ENCODE data around the gene KLK5.
"Not testable (repeated sequence)": the region's sequence is repeated elsewhere in the genome, so short reads cannot be mapped to it uniquely, and the experiment has no call there.

Gene KLK5

DNA sequence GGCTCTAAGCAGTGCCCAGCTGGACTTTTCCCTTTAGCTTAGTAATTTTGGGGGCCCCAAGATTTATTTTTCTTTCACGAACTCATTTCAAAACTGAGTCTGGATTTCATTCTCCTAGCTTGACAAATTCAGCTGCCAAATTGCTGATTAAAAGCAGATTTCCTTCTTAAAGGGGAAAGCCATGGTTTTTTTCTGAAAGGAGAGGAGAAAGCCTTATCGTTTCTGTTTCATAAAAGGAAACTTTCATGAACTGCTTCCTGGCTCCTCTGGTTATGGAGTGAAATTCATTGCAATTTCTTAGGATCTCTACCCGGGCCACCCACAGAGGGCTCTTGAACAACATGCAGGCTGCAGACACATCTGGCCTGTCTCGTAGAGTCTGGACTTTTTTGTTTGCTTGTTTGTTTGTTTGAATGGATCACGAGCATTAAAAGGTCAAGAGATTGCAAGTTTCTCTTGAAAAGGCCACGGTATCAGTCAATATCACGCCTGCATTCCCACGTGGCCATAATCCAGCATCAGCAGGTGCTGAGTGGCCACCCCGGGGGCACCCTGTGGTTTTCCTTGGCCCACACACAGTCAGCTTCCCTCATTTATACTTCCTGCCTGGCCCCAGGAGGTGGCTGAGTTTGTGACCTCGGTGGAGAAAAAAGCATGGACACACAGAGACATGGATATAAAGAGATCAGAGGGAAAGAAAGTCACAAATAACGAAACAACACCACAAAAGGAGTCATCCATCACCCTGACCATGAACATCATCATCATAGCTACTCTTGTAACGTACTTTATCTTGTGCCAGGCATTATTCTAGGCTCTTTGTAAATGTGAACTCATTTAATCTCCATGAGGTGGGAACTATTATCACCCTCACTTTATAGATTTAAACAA is 31.2 kb downstream of the KLK5 start:
- DNase-seq, result no peak

DNA sequence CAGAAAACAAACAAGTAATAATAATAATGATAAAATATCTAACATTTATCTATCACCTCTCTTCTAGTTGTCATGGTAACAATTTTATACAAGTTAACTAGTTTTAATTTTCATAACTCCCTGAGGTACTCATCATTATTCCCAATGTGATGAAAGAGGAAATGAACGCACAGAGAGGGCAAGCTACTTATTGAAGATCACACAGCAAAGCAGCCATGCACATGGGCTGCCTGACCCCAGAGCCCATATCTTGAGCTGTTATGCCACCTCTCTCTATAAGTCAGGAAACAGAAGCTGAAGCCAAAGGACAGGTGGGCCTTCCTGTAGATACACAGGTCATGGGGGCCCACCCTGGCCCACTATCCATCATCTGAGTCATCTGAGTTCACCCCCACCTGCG is 36.8 kb downstream of the KLK5 start:
- DNase-seq, result no peak

DNA sequence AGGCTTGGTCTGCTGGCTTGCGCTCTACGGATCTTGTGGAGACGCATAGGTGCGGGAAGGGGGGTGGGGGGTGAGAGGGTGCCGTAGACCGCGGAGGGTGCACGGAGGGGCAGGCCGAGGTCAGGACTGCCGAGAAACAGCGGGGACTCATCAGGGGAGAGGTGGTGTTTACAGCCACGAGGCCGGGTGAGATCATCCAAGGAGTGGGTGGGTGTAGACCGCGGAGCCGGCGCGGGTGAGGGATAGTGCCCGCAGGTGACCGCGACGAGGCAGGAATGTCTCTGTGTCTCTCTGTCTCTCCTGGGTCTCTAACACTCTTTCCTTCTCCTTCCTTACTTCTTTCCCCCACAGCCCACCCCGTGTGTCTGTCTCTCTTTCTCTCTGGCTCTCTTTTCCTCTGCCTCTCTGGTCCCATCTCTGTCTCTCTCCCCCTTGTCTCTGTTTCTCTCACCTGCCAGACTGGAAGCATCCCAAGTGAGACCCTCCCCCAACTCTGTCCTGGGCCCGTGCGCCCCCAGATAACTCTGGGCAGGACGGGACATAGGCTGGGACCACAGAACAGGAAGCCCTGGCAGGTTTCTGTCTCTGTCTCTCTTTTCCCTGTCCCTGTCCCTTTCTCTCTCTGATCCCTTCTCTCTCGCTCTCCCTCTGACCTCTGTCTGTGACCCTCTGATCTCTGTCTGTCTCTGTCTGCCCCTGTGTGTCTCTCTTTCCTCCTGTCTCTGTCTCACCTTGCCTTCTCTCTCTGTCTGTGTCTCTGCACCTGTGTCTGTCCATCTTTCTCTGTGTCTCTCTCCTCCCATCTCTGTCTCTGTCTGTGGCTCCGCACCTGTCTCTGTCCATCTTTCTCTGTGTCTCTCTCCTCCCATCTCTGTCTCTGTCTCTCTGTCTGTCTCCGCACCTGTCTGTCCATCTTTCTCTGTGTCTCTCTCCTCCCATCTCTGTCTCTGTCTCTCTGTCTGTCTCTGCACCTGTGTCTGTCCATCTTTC is 39.8 kb downstream of the KLK5 start:
- DNase-seq, result no peak

DNA sequence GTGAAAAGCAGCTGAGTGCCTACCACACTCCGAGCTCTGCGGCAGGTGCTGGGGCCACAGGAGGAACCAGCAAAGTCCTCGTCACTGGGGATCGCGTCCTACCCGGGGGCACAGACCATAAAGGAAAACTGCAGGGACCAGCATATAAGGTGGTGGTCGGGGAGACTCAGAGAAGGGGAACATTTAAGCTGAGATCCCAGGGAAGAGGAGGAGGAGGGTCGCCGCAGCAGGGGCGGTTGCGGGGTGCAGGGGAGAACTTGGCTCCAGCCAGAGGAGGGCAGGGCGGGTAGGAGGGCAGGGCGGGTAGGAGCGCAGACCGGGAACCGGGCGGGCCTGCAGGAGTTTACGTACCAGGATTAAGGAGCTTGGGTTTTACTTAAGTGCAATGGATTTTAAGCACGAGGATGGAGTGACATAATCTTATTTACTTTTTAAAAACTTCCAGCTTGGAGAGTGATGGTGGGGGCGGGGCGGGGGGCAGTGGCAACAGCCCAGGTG is 40.7 kb downstream of the KLK5 start:
- DNase-seq, result no peak

DNA sequence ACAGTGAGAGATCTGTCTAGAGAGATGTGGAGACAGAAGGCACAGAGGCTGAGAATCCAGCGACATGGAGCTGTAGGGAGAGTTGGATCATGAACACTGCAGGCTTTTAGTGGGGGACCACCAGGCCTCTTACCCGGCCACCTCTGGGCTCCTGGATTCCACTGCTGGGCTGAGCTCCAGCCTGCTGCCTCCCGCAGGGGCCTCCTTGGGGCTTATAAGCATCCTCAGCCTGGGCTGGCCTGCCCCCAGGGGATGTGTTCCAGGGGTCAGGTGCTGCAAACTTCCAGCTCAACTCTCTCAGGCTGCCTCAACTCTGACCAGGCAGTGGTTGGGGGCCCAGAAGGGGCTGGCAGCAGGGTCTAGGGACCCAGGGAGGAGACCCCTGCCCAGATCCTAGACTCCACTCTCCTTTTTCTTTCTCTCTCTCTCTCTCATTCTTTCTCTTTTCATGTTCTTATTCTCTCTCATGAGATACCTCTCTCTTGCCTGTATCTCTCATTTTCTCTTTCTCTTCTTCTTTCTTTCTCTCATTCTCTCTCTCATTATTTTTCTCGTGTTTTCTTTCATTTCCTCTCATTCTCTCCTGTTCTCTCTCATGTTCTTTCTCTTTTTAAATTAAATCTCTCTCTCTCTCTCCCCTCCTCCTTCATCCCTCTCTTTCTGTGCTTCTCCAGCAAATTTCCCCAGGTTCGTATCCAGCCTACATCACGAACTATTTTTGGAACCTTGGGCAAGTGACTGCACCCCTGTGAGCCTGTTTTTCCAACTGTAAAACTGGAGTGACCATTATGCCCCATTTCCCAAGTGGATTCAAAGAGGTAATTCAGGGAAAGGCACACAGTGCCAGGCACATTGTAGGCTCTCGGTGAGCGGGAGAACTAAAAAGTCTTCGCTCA is 41.4 kb downstream of the KLK5 start, which contains the start of gene KLK4:
Gene KLK4 (minus strand): TSS at position 190 of the 896 bp plus-strand sequence. CDS start 657 bp downstream, outside the sequence.
- DNase-seq, result no peak

DNA sequence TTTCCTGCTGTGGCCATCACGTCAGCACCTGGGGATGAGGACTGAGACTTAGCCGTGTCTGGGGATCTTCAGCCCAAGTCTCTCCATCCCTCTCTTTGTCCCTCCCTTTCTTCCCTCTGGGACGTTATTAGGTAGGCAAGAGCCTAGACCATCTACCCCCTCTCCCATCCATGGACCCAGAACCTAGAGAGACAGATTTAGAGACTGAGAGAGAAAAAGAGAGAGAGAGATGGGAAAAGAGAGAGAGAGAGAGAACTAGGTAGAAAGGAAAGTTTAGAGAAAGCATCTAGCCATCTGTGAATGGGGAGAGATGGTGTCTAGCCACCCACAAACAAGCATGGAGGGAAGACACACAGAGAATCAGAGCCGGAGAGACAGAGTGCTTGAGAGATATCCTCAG is 42.1 kb downstream of the KLK5 start:
- no peak for DNase-seq

DNA sequence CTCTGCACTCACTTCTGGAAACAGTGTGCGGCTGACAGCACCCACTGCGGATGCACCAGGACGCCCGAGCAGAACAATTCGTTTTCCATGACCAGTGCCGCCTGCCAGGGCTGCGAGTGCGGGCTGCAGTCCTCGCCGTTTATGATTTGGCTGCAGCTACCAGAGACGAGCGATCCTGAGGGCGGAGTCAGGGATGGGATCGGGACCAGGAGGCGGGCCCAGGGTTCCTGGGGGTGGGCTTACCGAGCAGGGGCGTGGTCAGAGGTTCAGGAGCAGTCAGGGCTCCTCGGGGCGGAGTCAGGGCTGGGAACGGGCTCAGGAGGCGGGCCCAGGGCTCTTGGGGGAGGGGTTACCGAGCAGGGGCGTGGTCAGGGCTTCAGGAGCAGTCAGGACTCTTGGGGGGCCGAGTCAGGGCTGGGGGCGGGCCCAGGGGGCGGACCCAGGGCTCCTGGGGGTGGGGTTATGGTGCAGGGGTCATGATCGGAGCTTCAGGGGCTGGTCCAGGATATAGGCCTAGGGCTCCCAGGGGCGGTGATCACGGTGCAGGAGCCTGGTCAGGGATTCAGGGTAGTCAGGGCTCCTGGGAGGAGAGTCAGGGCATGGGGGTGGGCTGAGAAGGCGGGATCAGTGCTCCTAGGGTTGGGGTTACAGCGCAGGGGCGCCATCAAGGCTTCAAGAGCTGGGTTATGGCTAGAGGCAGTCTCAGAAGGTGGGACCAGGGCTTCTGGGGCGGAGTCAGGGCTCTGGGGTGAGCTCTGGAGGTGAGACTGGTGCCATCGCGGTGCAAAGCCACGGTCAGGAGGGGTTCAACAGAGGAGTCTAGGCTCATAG is 43.4 kb downstream of the KLK5 start:
- no peak for DNase-seq

DNA sequence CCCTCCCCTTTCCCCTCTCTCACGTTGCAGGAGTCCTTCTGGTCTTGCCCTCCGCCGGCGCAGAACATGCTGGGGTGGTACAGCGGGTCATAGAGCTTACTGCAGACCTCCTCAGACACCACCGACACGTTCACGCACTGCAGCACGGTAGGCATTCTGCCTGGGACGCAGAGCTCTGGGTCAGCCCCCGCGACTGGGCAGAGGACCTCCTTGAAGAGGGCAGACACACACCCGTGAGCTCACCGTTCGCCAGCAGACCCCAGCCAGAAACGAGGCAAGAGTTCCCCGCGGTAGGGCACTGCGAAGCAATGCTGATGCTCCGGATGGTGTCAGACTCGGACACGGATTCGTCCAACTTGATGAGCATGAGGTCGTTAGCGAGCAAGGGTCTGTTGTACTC is 44.5 kb downstream of the KLK5 start:
- DNase-seq, result no peak

DNA sequence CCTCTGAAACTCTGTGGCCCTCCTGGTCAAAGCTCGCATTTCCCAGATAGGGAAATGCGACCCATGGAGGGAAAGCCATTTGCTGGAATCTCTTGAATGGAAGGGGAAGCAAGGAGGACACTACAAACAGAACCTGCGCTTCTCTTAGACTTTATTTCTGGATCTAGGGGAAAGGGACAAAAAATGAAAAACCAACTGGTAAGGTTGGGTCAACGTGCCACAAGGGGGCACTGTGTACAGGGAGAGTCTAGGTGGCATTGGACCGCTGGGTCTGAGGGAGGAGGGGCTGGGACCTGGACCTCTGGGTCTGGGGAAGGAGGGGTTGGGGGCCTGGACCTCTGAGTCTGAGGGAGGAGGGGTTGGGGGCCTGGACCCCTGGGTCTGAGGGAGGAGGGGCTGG is 46.6 kb downstream of the KLK5 start:
- DNase-seq, result no peak

DNA sequence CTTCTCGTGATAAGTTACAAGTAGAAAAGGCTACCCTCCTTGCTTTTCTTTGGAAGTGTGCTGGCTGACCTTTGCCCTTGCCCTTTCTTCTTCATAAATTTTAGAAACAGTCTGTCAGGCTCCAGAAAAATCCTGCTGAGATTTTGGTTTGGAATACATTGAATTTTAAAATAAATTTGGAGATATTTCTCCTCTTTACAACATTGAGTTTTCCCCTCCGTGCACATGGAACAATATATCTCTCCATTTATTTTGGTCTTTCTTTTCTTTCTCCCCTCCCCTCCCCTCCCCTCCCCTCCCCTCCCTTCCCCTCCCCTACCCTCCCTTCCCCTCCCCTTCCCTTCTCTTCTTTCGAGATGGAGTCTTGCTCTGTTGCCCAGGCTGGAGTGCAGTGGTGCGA is 50.2 kb downstream of the KLK5 start:
- DNase-seq, result no peak

DNA sequence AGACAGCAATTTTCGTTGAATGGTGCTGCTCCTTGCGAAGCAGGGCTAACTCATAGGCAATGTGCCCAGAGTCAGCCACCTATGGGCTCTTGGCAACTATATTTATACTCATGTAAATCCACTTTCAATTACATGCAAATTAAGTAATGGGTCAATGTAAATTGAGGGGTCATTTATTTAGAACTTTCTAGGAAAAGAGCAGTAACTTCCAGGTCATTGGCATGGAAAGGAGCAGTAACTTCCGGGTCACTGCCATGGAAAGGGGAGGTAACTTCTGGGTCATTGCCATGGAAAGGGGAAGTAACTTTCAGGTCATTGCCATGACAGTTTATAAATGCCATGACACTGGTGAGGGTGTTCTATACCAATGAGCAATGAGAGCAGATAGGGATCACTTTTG is 53.3 kb downstream of the KLK5 start:
- DNase-seq, result no peak

DNA sequence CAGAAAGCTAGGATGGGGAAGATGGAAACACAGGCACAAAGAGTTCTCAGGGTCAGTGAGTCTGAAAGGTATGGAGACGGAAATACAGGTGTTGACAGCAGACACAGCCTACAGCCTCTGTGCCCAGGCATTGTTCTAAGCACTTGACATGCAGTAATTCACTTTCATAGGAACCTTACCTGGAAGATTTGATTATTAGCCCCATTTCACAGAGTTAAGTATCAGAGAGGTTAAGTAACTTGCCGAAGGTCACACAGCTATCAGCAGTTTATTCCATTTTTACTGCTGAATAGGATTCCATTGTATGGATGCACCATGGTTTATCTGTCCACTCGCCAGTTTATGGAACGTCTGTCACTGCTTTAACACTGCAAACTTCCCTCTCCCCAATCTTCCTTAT is 54.8 kb downstream of the KLK5 start:
- no peak for DNase-seq

DNA sequence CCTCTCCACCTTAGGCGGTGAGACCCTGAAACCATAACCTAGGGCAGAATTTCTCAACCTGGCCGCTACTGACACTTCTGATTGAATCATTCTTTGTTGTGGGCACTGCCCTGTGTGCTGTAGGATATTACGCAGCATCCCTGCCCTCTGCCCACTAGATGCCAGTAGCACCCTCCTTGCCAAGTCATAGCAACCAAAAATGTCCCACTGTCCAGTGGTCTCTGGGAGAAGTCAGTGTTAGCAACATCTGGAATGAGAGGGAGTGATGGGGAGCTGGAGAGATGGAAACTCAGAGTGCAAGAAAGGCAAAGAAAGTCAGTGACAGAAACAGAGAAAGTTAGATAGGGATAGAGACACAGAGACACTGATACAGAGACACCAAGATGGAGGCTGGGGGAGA is 55.2 kb downstream of the KLK5 start:
- no peak for DNase-seq

DNA sequence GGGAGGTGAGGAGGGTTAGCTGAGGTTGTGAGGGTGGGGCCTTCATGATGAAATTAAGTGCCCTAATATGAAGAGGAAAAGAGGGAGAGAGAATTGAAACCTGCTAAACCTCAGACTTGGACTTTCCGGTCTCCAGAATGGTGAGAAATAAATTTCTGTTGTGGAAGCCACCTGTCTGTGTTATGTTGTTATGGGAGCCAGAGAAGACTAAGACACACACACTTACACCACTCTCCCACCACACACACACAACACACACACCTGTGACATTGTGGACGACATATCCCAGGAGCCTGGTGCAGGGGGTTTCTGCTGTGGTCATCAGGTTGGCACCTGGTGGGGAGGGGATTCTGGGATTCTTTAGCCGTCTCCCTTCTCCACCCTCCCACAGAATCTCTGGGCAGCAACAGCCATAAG is 55.6 kb downstream of the KLK5 start:
- no peak for DNase-seq

DNA sequence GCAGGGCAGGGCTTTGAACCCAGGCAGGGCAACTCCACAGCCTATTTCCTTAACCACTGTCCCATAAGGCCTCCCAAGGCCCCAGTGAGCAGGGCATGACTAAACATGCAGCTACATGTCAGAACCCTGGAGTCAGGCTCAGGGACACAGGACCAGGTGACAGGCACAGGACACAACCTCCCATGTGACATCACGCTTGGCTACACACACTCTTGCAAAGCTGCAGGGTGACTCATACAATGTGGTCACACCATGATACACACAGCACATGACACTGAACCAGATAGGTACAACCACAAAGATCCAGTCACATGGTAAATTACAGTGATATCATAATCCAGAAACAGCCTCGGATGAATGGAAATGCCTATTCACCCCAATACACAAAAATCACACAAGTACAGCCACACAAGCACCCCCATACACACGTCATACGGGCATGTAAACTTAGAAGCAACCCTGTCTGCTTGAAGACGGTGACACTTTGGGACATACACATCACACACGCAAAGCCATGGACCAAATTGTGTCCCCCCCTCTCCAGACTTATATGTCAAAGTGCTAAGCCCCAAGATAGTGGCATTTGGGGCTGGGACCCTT is 56.1 kb downstream of the KLK5 start:
- no peak for DNase-seq

DNA sequence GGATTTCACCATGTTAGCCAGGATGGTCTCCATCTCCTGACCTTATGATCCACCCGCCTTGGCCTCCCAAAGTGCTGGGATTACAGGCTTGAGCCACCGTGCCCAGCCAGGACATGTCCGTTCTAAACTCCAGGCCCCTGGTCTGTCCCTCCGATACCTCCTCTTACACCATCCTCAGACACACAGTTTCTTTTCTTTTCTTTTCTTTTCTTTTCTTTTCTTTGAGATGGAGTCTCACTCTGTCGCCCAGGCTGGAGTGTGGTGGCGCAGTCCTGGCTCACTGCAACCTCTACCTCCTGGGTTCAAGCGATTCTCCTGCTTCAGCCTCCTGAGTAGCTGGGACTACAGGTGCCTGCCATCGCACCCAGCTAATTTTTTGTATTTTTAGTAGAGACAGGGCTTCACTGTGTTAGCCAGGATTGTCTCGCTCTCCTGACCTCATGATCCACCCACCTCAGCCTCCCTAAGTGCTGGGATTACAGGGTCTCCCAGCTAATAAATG is 56.7 kb downstream of the KLK5 start:
- DNase-seq, result not testable (repeated sequence)

DNA sequence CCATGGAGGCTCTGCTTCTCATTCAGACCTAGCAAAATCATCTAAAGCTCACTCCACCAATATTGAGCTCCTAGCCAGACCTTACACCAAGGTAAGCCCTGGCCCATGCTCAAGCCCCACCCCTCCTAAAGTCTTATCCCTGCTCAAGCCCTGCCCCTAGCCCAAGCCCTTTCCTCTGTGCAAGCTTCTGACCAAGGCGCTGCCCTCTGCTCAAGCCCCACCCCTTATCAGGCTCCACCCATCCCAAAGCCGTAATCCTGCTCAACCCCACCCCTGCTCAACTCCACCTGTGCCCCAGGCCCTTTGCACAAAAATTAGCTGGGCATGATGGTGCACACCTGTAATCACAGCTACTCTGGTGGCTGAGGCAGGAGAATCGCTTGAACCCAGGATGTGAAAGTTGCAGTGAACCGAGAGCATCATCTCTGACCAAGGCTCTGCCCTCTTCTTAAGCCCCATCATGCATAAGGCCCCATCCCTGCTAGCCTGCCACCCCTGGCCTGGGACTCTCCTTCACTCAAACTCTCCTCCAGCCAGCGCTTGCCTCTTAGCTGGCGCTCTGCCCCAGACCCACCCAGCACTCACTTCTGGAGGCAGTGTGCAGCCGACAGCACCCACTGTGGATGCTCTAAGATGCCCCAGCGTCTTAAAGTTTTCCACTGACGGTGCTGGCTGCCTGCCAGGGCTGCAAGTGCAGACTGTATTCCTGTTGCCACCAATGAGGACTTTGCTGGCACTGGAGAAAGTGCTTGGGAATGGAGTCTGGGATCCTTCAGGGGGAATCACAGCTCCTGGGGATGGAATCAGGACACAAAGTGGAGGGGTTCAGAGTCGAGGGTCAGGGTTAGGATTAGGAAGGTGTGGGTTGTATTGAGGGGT is 58.1 kb downstream of the KLK5 start:
- DNase-seq, result no peak

Measured in amniotic stem cell (primary cell).